H1 (cell line): ENCODE results near the gene SHISA7. TPM values are rescaled to one million over a fixed set of nuclear protein-coding genes. Genes with fewer than 3 reads are reported as not detected.

Experiments used
- CEBPB ChIP-seq: IDR thresholded peaks from 2 replicates; pipeline ENCODE4 v1.6.1; 2012; ENCODE audit warnings: low read depth, low read length
- CHD7 ChIP-seq: fragments of 300-600 bp; sonication (generic); IDR thresholded peaks from 2 replicates; pipeline ENCODE4 v1.7.1; 2012; ENCODE audit warnings: low read length, moderate library complexity, mild to moderate bottlenecking, inconsistent platforms; ENCODE audit not compliant: insufficient replicate concordance
- E2F6 ChIP-seq: IDR thresholded peaks from 2 replicates; pipeline ENCODE4 v1.6.1; 2012; ENCODE audit warnings: inconsistent platforms
- EP300 ChIP-seq, 2 experiments: IDR thresholded peaks; 1 replicate in 1 of 2; 2 replicates in 1 of 2; pipeline ENCODE4 v1.6.1; 2011 to 2012; ENCODE audit warnings: low read depth in 2 of 2, low read length in 2 of 2, mild to moderate bottlenecking in 2 of 2, borderline replicate concordance in 1 of 2, inconsistent platforms in 1 of 2, moderate library complexity in 1 of 2
- HDAC2 ChIP-seq, 2 experiments: fragments of 300-600 bp in 1 of 2; sonication (generic) in 1 of 2; IDR thresholded peaks; 2 replicates each; pipeline ENCODE4 v1.6.1; 2011 to 2012; ENCODE audit warnings: low read depth in 2 of 2, low read length in 2 of 2, mild to moderate bottlenecking in 2 of 2, moderate library complexity in 2 of 2, borderline replicate concordance in 1 of 2, inconsistent platforms in 1 of 2
- POLR2A ChIP-seq, 2 experiments: IDR thresholded peaks; 1 replicate in 1 of 2; 2 replicates in 1 of 2; pipeline ENCODE4 v1.6.1; 2011; ENCODE audit warnings: low read depth in 2 of 2, low read length in 2 of 2, mild to moderate bottlenecking in 2 of 2; ENCODE audit errors: control extremely low read depth in 1 of 2
- TAF7 ChIP-seq: optimal IDR thresholded peaks from 2 replicates; pipeline ENCODE3; 2011; ENCODE audit warnings: low read depth, mild to moderate bottlenecking, inconsistent platforms, low read length, moderate library complexity, borderline replicate concordance
- TEAD4 ChIP-seq: IDR thresholded peaks from 2 replicates; pipeline ENCODE4 v1.6.1; 2012; ENCODE audit warnings: low read depth, low read length, inconsistent platforms, mixed read lengths
- polyA plus RNA-seq, 7 experiments: library from polyadenylated mRNA; depleted of rRNA in 3 of 7; stranded (reverse) in 5 of 7; unstranded in 2 of 7; fragments of >200 nt in 5 of 7; fragments of 200-250 nt in 2 of 7; gene quantifications; 1 replicate in 5 of 7; 2 replicates in 1 of 7; 4 replicates in 1 of 7; pipeline versions ENCODE4 v1.2.1 to v1.2.3, GENCODE V29; 2011 to 2013; ENCODE audit warnings: missing spikeins in 2 of 7, mixed read lengths in 2 of 7
- total RNA-seq: library from RNA; stranded (reverse); fragmentation: NEBNext Ultra II Directional; extraction: Animal tissue kit (Norgen Biotek cat#: 25700); gene quantifications from 2 replicates; pipeline ENCODE4 v1.2.1, GENCODE V29; 2021

SHISA7 gene
- total and polyA plus RNA-seq, 2 of the 8 experiments (the other 6 are each of a cell fraction or from before 2014, with no cell fraction given), result 0.76 to 1.0 TPM

- TF ChIP-seq CHD7, result no peak
- TF ChIP-seq HDAC2 (IDR thresholded peaks at IDR 0.05; ENCODE audit: borderline replicate concordance in 1 of 2, low read depth in 2 of 2, low read length in 2 of 2), result no peak
- TF ChIP-seq E2F6, result no peak
- peak in 1 of 2 experiments; percentile 10; a peak in 1 of 3 replicates for TF ChIP-seq POLR2A (IDR thresholded peaks at IDR 0.05; ENCODE audit: control extremely low read depth in 1 of 2, low read depth in 2 of 2, low read length in 2 of 2)
- no peak for TF ChIP-seq TEAD4
- no peak for TF ChIP-seq EP300 (IDR thresholded peaks at IDR 0.05; ENCODE audit: borderline replicate concordance in 1 of 2, low read depth in 2 of 2, low read length in 2 of 2)
- TF ChIP-seq CEBPB, result peak; percentile 77
- TF ChIP-seq TAF7, result no peak
These were observed 51.1 kb downstream of the SHISA7 start (continued) for GRCh38 chr19:55391702-55392615.
